ENCODE data around the gene ZCCHC24.

The ZCCHC24 gene

DNA sequence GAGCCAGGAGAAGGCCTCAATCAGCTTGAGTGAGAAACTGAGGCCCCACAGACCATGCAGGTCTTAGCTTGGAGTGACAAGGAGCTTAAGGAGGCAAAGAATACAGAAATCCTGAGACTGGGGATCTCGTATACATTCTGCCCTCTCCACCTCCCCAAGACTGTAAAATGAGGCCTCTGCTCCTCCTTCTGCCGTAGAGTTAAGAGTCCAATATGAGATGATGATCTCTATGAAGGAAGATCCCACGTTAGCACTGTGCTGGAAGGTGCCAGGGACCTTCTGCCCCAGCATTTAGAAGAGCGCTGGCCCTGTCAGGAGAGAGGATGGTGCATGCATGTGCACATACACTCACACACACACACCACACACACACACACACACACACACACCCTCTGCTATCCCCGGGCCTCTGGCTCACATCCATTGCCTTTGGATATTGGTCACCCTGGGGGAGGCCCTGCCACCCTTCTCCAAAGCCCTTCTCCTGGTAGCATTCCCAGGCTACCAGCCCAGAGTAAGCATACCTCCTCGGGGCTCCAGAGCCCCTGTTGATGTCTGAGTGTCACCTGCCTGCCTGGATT, 15.0 kb downstream of the ZCCHC24 start:
- no peak for DNase-seq

DNA sequence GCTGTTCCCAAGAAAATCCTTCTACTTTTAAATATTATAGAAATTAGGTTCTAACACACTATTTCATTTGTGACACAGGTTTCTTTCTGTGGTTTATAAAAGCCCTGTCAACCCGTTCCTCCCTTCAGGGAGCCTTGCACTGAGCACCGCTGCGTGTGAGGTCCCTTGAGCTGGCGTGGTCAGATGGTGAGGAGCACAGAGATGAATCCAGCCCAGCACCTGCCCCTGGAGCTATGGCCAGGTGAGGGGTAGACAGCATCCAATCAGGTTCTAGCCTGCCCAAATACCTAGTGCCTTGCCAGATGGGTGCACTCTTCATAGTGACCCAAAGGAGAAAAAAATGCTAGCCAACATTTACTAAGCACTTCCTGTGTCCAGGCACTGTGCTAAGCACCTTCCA, 15.7 kb downstream of the ZCCHC24 start:
- DNase-seq = no peak

DNA sequence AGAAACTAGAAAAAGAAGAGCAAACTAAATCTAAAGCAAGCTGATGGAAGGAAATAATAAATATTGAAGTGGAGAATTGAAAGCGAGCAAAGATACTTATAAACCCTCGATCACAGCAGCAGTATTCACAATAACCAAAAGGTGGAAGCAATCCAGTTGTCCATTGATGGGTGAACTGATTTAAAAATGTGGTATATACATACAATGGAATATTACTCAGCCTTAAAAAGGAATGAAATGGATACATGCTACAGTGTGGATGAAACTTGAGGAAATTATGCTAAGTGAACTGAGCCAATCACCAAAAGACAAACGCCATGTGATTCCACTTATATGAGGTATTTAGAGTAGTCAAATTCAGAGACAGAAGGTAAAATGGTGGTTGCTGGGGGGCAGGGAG, 17.5 kb downstream of the ZCCHC24 start:
- no peak for DNase-seq

DNA sequence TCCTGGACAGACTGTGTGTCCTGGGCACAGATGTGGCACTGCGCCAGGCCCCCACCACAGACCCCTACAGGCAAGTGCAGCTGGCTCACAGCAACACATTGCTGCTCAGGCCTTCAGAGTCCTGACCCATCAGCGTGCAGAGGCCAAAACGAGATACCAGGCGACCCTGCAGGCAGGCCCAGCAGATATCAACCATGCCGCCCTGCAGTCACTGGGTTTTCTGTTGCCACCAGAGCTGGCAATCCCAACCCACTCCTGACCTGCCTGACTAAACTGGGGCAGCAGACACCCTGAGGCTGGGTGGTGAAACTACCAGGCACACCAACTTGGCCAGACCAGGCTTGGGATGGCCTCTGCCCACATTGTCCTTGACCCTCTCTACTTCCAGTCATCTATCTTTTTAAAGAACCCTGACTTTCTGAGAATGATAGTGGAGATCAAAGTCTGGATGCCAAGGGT, 20.3 kb downstream of the ZCCHC24 start:
- DNase-seq = no peak

DNA sequence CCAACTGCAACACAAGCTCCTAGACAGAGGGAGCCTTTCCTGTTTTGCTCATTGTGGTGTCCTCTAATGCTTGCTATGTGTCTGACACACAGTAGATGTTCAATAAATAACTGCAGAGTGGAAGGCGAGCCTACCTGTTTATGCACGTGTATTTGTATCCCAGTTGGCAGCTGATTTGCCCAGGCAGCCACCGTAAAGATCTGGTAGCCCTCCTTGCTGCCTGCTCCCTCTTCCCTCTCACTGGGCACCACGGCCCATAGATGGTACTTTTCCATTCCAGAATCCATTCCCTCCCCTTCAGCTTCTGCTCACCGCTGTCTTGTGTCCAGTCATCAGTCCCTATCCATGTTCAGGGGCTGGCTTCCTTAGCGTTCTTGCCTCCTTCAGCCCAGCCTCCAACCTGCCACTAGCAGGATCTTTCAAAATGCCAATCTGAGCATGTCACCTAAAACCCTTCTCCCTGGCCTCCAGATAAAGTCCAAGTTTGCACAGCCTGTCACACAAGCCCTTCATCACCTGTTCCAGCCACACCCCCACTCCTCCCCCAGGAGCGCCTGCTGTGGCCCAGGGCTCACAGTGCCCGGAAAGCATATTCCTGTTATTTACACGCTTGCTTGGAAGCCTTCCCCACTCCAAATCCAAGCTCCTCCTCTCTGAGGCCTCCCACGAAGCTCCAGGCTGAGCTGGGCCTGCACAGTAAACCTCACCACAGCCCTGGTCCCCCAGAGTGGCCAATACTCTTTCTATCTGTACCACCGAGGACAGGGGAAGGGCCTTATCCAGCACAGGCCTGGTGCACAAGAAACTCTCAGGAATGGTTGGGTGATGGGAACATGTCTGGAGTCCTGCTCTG, 21.0 kb downstream of the ZCCHC24 start:
- no peak for DNase-seq

DNA sequence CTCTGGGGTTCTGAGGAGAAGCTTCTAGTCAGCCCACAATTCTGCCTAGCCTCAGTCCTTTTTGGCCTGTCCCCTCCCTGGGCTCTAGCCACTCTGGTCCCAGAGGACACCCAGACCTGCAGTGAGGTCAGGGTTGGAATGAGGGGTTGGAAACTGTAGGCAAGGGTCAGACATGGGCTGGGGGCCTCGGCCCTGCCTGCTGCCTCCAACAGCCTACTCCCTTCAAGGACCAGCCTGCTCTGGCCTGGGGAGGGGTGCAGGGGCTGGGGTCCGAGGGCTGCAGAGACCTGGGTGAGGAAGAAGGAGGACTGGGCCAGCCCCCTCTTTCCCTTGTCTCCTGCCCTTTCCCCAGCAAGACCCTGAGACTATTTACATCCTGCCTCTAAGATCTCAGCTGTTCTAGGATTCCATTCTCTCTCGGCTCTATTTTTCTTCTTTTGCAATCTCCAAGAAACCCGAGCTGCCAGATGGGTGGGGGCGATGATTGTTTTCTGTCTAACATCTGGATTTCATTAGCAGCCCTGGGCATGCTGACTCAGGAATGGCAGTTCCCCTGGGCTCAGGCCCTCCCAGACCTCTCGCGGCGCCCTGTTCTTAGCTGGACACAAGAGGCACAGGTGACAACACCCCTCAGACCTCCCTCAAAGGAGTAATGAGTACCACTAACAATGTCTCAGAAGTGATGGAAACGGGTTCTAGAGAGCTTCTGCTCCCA, 23.1 kb downstream of the ZCCHC24 start:
- no peak for DNase-seq

DNA sequence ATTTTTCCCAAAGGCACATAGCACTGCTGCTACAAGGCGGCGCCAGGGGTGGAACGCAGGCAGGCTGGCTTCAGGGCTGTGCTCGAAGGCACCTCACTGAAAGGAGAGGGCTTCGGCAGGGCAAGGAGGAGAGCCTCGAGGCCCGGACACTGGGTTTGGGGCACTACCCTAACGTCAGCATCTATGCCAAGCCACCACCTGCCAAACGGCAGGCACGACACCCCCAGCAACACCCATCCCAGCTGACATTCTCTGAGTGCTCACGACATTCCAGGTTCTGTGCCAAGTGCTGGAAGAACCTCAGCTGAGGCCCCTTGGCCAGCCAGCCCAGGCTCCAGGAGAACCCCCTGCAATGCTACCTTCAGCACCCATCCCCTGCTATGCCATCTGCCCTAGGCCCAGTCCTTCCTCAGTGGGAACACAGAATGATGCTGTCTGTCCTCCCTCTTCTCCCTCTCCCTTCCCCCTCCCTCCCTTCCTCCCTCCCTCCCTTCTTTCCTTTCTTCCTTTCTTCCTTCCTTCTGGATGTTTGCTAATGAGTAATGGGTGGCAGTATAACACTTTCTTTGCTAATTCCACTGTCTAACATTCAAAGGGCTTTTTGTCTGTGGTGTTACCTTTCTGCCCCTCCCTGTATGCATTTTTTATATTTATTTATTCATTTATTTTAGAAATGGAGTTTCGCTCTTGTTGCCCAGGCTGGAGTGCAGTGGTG, 24.3 kb downstream of the ZCCHC24 start:
- no peak for DNase-seq

DNA sequence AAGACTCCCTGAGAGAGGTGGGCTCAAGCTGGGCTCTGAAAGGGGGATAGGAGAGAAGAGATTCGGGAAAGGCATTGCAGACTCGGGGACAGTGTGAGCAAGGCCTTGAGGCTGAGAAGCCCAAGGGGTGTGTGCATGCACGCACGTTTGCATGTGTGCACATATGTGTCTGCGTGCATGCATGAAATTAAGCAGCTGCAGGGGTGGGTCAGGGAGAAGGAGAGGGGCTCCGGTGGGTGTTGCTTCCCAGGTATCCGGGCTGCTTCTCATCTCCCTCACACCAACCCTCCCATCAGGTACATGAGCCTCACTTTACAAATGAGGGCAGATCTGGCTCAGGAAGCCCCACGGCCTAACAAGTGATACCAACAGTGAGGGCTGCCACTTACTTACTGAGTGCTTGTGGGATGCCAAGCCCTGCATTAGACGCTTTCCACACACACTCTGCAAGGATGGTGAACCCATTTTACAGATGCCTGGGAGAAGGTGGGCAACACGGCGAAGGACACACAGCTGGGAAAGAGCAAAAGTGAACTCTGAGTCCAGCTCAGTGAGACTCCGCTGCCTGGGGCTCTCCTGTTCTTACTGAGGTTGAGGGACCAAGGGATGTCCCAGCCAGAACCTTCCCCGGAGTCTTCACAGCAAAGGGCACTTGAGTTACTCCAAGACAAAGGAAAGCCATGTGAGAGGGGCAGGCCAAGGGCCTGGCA, 26.4 kb downstream of the ZCCHC24 start:
- no peak for DNase-seq

DNA sequence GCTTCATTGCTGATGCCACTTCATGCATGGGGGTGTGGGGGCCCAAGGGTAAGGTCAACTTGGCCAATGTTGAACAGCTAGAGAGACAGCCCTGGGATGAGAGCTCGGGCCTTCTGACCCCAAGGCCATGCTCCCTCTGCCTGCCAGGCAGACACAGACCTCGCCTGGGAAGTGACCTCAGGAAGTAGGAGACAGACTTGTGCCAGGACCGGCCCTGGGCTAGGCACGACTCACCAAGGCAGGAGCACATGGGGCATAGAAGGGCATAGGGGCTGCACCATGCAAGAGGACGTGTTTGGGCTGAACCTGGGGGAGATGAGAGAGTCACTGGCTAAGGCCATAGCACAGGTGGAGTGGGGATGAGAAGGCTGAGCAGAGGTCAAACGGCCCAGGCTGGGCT, 27.1 kb downstream of the ZCCHC24 start:
- DNase-seq = no peak

DNA sequence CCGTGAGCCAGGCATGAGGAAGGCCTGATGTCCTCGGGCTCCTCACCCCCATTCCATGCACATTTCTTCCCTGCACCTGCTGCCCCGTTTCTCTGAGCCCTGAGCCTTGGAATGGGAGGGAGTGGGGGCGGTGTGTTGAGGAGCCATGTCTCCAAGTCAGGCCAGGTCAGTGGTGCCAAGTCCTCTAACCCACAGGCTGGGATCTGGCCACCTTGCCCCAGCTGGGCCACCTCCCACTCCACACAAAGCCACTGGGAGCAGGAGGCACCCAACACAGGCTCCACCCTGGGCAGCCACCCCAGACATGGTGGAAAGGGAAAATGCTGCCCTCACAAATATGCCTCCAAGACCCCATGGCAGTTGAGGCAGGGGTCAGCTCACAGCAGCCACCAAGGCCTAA, 27.7 kb downstream of the ZCCHC24 start:
- DNase-seq = no peak

DNA sequence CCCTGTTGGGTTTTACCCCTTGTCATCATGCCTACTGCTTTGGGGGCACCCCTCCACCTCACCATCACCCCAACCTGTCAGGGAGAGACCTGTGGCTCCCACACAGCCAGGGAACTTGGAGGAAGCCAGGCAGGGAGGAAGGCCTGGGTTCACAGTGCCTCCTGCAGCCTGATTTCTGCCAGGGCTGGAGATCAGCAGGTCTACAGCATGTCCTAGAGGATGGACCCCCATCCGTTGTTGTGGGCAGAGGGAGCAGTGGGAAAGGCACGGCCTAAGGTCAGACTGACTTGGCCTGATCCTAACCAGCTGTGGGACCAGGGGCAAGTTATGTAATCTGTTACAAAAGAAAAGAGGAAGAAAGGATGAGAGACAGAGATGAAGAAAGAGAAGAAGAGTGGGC, 28.2 kb downstream of the ZCCHC24 start:
- no peak for DNase-seq

DNA sequence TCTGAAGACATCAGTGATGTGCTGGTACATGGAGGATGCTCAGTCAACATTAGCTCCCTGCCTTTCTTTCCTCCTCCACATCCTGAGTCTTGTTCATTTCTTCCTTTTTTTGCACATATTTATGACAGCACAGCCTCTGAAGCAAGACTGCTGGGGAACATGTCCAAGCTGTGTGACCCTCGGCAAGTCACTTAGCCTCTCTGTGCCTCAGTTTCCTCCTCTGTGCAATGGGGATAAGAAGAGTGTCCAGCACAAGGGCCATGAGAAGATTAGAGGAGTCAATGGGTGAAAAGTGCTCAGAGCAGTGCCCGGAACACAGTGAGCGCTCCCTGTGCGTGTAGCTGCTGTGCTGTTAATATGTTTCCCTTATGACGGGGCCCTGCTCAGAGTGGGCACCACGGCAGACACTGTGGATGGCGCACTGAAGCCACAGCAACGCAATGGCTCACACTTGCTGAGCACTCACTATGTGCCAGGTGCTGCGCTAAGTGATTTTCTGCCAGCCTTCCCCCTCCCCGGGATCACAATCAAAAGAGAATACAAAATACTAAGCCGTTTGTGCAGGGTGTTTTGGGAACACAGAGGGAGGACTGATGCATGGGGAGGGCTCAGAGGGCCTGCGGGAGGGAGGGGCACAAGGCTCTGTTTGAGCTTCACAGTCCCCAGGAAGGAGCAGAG, 28.7 kb downstream of the ZCCHC24 start:
- no peak for DNase-seq

DNA sequence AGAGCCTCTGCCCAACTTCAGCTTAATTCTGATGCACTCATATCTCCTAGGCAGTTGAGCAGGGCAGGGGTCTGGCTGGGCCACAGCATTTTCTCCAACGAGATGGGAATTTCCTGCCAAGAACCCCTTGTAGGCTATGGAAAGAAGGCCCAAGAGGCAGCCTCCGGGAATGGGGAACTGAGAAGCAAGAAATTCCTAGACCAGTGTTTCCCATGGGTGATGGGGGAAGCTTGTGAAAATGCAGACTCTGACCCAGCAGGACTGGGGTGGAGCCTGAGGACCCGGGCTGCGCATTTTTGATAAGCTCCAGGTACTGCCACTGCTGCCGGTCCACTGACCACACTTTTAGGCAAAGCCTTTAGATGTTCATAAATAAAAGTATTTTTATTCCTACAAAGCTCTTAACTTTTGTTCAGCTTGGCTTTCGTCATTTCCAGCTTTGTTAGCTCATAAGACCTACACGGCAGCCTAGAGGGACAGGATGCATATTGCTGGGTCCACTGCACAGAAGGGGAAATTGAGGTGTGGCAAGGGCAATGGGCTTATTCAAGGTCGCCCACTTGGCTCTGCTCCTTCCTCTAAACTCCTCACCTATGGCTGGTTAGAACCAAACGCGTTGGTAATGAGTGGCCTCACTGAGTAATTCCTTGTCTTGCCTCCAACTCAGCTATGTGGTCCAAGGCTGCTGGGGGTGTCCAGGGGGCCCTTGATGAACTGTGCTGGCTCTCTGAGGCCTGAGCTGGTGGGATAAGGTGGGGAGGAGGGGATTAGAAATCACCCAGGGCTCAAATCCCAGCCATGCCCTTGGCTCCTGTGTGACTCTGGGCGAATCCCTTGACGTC, 29.5 kb downstream of the ZCCHC24 start:
- no peak for DNase-seq

DNA sequence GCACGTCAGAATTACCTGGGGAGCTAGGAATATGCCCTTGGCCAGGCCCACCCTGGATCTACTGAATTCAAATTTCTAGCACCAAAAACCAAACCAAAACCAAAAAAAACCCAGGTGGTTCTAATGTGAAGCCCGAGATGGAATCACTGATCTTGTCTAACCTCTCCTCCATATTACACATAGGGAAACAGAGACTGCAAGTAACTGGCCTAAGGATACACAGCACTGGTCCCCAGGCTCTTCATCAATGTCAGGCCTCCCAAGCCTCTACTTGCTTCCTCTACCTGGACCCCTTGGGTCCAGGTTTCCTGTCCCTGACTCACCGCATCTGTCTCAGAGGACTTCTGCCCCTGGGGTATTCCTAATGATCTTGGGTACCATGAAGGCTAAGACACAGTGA, 30.7 kb downstream of the ZCCHC24 start:
- DNase-seq = no peak

DNA sequence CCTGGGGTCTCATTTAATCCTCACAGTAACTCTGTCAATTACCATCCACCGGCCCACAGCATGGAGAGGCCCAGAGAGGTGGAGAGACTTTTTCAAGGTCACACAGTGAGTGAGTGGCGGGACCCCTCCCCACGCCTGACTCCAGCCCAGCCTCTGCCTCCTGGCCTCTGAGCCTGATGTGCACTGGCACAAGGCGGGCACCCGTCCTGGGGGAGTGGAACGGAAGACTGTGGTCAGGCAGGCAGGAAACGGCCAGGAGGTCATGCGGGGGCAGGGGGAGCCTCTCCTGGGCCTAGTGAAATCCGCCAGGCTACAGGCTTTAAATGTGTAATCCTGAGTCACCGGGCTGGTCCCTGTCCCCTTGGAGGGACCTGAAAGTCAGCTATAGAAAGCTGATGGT, 32.2 kb downstream of the ZCCHC24 start:
- no peak for DNase-seq

DNA sequence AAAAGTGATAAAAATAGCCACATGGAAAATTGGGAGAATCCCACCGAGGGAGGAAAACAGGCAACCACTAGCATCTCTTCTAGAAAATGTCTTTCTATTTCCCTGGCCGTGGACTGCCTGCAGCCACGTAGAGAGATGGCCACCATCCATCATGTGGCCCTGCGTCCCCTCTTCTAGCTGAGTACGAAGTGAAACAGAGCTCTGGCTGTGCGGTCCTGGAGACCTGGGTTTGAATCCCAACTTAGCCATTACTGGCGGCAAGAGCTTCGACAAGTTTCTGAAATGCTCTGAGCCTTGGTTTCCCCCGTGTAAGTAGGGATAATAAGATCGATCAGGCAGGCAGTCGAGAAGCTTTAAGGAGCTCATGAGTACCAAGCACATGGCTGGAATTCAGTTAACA, 32.9 kb downstream of the ZCCHC24 start:
- no peak for DNase-seq

DNA sequence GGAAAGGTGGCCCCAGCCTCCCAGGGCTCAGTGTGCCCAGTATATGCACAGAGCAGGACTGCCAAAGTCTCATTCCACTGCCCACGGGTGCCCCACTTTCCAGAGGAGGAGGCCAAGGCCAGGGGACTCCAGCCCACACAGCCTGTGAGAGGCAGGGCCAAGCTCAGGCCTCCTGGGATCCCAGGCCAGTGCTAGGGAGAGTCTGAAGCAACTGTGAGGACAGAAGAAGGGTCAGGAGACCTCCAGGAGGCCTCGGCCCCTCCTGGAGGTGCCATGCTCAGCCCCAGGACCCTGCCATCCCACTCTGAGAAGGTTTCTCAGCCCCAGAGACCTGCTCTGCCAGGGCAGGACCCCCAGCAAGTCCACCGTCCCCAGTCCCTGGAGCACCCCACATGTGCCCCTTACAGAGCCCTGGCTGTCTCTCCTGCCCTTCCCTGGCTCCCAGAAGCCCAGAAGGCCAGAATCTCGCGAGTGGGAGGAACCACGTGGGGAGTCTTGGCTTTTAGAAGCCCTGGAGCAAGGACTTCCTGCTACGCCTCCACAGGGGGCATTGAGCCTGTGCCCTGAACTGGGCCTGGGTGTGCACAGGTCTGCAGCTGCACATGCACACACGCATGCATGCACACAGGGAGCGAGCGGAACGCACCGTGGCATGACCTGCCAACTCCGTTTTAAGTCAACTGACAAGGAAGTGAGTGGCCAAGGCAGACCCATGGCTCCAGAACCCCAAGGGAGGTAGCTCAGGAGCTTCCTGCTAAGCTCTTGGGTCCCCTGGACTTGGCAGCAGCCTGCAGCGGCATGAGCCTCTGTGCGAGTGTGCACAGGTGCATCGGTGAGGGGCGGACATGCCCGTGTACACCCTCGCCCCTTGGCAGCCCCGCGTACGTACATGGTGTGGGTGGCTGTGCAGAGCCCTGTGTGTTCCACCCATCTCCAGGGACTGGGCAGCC, 33.6 kb downstream of the ZCCHC24 start:
- DNase-seq = no peak

DNA sequence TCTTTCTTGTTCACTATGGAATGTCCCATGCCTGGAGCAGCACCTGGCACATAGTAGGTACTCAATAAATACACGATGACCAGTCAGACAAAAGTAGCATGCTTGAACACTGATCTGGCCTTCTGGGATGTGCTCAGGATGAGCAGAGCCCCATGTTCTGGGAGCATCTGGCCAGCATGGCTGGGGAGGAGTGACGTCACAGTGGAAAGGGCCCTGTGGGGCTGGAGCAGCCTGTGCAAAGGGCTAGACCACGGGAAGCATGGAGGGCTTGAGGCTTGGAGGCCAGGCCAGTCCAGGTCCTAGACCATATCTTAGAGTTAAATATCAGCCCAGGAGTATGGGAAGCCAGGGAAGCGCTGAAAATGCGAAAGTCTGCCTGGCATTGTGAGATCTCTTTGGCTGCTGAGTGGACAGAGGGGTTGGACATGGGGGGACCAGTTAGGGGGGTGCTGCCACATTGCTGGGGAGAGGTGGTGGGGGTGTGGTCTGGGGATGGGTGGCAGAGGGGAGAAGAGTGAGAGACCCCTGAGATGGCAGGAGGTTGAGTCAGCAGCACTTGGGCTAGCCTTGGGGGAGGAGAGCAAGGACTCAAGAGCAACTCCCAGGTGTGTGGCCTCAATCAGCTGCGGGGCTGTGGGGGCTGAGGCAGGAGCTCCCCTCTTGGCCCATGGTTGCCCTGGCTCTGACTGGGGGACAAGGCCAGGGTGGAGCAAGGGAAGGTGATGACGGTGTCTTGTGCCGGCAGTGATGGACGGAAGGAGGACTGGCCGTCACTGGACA, 34.9 kb downstream of the ZCCHC24 start:
- DNase-seq = no peak

DNA sequence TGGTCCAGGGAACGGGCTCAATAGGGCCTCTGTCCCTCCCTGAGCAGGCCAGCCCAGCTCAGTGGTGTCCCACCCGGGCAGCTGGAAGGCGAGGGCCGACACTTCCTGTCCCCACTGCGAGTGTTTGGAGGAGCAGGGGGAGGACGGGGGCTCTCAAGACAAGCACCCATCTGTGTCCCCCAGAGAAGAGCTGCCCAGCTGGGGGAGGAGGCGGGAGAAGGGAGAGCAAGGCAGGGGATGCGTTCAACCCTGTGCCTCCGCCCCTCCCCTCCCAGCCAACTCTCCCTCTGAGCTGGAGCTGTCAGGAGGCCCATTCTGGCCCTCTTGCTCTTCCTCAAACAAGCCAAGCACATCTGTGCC, 35.7 kb downstream of the ZCCHC24 start:
- DNase-seq = no peak
